GM18508 (cell line): ENCODE results near the gene SPATA16.
"Not testable (repeated sequence)": the region's sequence is repeated elsewhere in the genome, so short reads cannot be mapped to it uniquely, and the experiment has no call there.

Experiments used
- ATAC-seq: cut with Tn5 transposase; IDR thresholded peaks from one replicate; pipeline ENCODE4 v1.9.1; 2021; ENCODE audit warnings: moderate number of reproducible peaks; ENCODE audit not compliant: insufficient read depth, unreplicated experiment

The SPATA16 gene

DNA sequence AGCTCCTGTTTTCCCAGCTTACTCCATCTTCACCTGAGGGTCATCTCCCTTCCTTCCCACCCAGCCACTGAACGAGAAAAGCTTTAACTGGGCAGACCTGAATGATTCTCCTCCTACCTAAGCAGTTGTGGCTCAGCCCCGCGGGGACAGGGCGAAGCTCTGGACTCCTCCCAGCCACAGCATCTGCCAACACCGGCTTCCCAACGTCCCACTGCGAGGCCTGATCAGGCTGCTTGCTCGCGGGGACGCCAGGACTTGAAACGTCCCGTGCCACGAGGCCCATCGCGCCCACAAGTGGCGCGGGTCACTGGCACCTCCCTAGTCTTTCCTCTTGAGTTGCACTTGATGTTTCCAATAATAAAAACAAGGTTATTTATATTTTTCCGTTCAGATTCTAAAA is at the start of gene SPATA16:
TSS of gene SPATA16 (minus strand) at position 250 of the 400 bp plus-strand sequence. CDS start 23,504 bp downstream, outside the sequence.
- no peak for ATAC-seq

DNA sequence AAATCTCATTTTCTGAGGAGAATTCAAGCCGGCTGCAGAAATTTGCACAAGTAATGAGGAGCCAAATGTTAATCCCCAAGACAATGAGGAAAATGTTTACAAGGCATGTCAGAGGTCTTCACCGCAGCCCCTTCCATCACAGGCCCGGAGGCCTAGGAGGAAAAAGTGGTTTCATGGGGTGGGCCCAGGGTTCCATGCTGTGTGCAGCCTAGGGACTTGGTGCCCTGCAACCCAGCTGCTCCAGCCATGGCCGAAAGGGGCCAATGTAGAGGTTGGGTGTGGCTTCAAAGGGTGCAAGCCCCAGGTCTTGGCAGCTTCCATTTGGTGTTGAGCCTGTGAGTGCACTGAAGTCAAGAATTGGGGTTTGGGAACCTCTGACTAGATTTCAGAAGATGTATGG is 42.0 kb upstream of the SPATA16 start:
- not testable (repeated sequence) for ATAC-seq

DNA sequence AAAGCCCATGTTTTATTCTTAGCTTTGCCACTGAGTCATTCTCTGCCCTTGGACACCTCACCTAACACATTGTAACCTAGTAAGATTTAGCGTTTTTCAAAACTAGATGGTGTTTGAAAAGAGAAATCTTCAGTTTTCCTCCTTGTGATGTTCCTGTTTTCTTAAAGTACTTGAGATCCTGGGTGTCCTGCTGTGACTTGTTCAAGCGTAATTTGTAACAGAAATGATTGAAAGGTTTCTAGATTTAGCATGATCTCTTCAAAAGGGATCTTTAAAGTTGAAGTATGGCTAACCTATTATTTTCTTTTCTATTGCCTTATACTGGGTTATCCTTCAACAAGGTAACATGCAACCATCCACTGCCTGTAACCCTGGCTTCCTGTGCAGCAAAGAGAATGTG is 32.6 kb upstream of the SPATA16 start:
- no peak for ATAC-seq

GRCh38 chr3:173159139-173159538 is 18.1 kb upstream of the SPATA16 start:
- not testable (repeated sequence) for ATAC-seq

DNA sequence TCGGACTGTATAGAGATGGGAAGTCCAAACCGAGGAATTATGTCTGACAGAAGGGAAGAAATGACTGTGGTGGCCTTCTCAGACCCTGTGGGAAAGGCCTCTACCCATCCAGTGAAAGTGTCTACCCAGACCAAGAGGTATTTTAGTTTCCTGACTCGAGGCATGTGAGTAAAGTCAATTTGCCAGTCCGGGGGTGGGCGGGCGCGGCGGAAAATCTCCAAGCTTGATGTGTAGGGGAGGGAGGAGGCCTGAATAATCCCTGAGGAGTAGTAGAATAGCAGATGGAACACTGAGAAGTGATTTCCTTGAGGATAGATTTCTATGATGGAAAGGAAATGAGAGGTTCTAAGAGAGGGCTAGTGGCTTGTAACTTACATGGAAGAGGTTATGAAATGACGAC is 15.5 kb upstream of the SPATA16 start:
- ATAC-seq: not testable (repeated sequence)

DNA sequence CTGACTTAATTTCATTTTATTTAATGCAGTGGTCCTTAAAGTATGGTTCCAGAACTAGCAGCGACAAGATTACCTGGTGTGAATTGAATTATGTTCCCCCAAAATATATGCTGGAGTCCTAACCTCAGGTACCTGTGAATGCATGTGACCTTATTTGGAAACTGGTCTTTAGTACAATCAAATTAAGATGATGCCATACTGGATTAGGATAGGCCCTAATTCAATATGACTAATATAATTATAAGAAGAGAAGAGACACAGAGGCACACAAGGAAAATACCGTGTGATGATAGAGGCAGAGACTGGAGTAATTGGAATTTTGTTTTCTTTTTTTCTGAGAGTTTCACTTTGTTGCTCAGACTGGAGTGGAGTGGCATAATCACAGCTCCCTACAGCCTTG is 12.6 kb upstream of the SPATA16 start:
- ATAC-seq: no peak

- no peak for ATAC-seq
Observed at GRCh38 chr3:173139420-173139819, 1.6 kb downstream of the SPATA16 start.

DNA sequence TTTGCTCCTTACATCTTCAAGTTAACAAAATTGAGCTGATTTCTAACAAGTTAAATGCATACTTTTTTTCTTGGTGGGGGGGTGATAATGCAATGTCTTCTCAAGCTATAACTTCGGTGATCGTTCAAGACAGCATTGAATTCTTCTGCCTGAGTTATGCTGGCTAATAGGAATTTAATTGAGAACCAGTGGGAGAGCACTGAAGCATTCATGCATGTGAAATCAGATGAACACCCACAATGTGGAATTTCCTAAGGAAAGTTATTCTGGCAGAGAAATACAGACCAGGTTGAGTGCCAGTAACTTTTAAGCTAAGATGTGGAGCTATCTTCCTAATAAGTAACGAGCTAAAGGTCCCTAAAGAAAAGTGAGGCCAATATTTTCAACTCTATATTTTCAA is 3.0 kb downstream of the SPATA16 start:
- ATAC-seq: no peak

DNA sequence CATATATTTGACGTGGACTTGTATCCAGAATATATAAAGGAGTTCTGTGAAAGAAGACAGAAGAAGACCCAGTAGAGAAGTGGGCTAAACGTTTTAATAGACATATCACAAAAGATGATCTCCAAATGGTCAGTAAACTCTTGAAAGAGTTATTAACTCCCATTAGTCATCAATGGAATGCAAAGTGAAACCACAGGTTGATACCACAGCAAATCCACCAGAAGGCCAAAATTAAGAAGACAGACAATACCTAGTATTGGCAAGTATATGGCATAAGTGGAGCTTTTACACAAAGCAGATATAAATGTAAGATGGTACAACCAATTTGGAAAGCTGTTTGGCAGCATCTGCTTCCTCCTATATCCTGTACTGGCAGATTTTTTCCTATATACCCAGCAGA is 6.0 kb downstream of the SPATA16 start:
- no peak for ATAC-seq

DNA sequence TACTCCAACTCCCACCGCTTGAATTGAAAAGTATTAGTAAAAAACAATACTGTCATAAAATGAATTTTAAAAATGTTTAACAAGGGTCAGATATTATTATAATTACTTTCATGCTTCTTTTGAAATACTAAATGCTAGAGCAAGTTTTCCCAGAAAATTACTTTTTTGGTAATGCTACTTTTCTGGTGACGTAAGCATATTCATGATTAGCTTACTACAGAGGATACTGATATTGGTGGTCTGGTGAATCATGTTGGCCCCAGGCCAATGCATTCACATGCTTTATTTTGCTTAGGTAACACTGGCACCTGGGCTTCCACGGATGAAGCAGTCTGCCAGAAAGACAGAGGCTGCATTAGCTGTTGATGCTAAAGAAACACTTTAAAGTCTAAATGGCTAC is 12.4 kb downstream of the SPATA16 start:
- ATAC-seq: no peak

- no peak for ATAC-seq
Observed at GRCh38 chr3:173111321-173111720, 29.7 kb downstream of the SPATA16 start.

DNA sequence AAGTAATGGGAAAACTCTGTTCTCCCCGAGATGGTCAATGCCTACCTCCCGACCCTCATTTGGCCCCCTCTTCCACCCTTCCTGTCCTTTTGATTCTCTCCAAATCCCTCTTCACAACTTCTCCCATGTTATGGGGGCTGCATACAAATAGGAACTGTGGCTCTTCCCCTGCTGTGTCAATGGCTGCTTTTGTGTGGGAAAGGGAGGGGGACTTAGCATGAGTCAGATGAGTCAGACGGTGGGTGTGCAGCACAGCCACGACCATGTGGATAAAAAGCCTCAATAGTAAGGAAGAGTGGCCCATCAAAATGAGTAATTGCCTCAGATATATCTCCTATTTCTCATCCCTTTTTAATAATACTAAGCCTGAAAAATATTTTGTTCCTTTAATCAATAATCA is 31.9 kb downstream of the SPATA16 start:
- ATAC-seq: no peak

GRCh38 chr3:173103469-173103868 is 37.6 kb downstream of the SPATA16 start:
- ATAC-seq: no peak

- ATAC-seq: no peak
Observed at GRCh38 chr3:173098959-173099358, 42.1 kb downstream of the SPATA16 start.

GRCh38 chr3:173096994-173097785 is 43.8 kb downstream of the SPATA16 start:
- no peak for ATAC-seq

- ATAC-seq: no peak
Observed at GRCh38 chr3:173096140-173096539, 44.9 kb downstream of the SPATA16 start.

- ATAC-seq: no peak
Observed at GRCh38 chr3:173092038-173092437, 49.0 kb downstream of the SPATA16 start.

DNA sequence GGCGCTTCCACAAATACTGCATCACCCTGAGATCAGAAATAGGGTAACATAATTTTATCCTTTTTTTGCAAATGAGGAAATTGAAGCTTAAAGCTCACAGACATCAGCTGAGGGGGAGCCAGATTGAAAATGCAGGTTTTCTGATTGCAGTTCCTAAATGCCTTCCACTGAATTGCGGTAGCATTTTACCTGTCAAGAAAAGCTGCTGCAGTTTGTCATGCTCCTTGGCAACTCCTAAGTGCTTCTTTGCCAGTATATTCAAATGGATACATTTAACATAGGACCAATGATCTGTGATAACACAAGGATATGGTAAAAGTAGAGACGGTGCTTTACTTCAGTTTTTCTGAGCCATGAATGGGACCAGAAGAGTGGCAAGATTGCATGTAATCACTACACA is 50.5 kb downstream of the SPATA16 start:
- ATAC-seq: no peak

DNA sequence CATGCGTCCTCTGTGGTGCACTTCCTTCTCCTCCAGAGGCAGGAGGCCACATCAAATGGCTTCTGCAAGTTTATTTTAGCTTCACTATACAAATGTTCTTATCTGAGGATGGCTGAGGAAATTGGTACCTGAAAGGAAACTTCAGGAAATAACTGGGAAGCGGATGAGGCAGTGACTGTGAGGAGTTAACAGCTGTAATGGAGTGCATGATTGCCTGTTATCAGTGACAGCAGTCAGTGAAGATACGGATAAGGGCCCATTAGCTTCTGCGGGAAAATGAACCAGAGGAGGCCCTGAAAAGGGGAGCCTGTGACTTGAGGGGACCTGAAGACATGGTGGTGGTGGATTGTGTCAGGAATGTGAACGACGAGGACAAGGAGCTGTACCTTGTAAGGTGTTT is 51.8 kb downstream of the SPATA16 start:
- no peak for ATAC-seq

DNA sequence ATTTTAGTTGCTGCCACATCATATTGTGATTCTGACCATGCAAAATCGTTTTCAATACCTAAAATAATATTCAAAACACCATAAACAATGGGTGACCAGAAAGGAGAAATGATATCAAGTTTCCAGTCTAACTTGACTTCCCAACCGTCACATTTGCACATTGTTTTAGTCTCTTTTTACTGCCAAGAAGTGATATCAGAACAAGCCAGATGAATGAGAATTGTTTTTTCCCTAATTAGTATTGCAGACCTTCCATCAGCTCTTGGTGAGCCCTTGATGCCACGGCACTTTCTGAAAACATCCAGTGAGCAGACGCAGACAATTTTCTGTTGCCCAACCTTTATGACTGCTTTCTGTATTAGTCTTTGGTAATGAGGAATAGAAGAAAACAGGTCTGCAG is 62.5 kb downstream of the SPATA16 start:
- no peak for ATAC-seq

DNA sequence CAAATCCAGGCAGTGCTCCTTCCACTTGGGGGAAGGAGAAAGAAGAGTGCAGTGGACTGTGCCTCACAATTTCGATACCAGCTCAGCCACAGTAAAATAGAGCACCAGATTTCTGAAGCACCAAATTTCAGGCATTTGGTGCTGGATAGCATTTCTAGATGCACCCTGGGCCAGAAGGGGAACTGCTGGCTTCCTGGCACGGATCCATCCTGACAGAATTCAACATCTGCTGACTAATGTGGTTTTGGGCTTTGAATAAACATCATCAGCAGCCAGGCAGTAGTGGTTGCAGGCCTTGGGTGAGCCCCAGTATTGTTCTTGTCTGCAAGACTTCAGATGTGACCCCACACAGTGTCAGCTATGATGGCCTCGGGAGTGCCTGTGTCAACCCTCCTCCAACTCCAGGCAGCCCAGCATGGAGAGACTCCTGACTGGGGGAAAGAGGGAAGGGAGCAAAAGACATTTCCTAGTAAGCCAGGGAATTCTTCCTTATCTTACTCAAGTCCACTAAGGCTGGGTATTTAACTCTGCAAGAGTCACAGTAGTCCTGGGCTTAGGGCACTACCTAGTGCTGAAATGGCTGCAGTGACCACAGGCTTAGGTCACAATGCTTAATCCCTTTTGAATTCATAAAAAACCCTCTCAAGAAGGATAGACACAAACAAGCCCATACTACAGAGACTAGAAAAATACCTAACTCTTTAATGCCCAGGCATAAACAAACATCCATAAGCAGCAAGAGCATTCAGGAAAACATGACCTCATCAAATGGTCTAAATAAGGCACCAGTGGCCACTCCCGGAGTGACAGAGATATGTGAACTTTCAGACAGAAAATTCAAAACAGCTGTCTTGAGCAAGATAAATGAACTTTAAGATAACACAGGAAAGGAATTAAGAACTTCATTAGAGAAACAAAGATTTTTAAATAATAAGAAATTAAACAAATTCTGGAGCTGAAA is 74.7 kb downstream of the SPATA16 start:
- ATAC-seq: no peak
